ENCODE measurements around the gene LYL1. TPM values are rescaled to one million over a fixed set of nuclear protein-coding genes. Genes with fewer than 3 reads are reported as not detected.
A peak's percentile ranks its signal among the peaks of the same experiment; 100 is the strongest.

The LYL1 gene
- total RNA-seq, 1 donor from 2014 or later = 3.0 TPM

DNA sequence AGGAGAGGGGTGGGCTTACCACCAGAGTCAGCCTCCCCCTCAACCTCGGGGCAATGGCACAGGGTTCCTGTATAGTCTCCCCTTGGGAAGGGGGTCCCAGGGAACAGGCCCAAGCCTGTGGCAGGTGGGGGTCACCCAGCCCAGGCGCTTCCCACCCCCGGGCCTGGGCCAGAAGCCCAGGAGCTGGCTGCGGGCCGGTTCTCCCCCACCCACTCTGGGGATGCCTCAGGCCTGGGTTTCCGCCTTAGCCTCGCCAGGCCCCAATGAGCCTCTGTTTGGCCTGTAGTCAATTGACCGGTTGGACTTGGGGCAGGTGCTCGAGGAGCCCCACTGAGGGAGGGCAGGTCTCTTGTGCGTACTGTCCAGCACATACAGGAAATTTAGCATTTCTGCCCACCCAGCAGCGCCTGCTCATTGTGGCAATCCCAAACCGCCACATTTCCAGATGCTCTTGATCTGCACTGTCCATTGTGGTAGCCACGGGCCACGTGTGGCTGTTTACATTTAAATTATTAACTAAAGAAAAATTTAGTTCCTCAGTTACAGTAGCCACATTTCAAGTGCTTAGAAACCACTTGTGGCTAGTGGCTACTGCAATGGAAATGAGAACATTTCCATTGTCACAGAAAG lies 9.9 kb downstream of the LYL1 start:
- no peak for DNase-seq (ENCODE audit: low spot score)

DNA sequence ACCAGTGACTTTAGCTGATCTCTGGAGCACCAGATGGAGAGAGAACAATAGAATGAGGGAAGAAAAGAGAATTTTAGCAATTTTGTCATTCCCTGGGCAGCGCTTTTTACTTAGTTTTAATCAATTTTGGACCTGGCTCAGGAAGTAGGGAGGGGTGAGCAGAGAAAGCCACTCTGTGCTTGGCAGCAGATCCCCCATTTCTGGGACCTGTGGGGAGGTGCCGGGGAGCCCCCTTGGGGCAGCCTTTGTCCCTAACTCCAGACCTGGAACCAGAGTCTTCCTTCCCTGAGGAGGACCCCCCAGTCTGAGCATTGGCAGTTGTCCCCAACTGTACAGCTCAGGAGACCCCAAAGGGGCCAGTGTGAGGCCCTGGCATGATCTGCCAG lies 10.5 kb downstream of the LYL1 start:
- no peak for DNase-seq (ENCODE audit: low spot score)

DNA sequence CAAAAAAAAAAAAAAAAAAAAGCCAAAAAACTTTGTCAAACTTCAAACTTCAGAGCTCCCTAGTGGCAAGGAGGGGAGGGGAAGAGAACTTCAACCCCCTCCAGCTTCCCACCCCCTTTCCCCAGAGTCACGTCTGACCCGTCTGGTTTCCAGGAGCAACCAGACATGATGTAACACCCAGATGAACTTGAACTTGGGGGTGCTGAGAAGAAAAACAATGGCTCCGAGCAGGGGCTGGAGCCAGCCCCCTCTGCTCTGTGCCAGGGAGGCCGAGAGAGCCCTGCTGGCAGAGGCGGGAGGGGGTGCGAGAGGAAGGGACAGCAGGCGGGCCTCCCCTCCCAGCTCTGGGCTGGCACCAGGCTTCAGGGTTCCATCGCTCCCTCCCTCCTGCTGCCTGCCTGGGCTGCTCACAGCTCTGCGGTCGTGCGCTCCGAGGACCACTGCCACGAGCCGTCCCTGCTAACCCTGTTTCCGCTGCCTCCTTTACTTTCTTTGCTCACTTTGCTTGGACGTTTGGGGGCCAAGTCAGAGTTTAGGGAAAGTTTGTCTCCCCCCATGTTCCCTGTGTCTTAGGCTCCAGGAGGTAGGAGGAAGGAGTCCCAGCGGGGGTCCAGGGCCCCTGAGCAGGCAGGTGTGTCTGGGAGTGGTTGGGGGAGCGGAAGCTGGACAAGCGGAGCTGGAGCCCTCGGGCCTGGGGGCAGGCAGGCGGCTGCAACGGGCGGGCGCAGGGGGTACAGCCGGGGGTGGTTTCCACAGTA lies 11.1 kb downstream of the LYL1 start:
- peak; percentile 66 for DNase-seq (ENCODE audit: low spot score)

DNA sequence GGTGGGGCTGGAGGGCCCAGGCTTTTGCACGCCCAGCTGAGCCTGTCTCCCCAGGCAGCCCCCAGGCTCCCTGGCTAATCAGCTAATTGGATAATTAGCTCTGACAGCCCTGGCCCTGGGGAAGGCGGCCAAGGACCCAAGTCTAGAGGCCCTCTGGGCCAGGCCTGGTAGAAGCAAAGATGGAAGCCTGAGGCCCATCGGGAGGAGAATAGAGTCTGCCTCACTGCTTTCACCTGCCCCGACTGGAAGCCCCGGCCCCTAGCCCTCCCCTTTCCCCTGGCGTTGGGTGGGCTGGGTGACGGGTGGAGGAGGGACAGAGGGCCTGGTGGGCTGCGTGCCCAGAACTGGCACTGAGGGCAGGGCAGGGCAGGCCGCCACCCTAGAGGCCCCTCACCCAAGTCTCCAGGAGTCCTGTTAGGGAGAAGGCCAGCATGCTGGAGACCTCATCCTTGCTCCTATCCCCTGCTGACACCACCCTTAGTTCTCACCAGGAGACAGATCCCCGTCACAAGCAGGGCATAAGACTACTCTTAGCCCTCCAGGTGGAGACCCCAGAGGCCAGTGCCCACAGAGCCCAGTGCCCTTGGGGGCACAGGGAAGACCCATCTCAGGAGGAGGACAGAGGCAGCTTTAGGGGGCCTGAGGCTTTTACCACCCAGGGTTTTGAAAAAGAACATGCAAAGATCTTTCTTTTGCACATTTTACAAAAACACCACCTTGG lies 12.0 kb downstream of the LYL1 start:
- no peak for DNase-seq (ENCODE audit: low spot score)

DNA sequence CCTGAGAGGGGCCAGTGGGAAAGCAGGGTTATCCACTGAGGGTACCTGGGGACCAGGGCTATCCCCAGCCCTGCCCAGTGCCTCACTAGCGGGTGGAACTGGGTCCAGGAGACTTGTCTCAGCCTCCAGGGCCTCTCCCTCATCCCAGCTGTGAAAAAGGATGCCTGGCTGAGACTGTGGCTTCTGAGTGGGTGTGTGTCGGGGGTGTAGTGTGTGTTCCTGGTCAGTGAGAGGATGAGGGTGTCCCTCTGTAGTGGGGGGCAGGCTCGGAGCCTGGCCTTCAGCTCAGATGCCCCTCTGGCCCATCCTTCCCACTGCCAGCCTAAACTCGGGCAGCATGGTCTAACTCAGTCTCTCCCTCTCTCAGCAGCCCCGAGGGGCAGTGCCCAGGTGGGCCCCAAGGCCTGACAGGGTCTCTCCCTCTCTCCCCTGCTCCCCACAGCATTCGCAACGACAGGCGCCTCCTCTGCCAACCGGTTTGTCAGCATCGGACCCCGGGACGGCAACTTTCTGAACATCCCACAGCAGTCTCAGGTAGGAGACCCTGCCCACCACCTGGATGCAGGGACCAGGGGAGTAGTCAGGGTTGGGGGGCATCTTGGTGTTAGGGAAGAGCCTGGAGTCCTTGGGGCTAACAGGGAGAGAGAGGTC lies 12.7 kb downstream of the LYL1 start:
- no peak for DNase-seq (ENCODE audit: low spot score)

DNA sequence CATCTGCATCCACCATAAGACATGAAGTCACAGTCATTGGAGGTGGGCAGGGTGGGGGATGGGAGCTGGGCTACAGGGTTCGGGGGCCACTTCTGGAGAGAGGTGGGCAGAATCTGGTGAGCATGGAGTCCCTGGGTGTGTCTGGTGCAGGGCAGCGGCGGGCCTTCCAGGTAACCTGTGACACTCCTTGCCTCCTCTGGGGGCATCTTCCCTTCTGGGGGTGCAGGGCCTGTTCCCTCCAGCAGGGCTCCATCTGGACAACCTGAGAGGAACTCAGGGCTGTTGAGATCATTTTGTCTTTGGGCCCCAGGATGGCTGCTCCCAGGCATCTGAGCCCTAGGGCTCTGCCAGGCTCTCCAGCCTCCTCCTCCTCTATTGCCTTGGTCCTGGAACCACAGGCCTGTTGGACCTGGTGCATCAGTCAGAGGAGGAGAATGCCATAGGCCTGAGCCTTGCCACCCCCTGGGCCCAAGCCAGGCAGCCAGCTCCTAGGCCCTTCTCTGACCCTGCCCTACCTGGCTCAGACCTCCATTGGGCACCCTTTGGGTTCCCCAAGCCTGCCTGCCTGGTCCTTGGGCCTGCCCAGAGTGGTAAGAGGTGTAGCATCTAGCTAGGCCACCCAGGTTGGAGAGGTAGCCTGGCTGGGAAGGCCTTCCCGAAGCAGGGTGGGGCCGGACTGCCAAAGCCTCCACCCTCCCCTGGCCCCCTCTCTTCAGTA lies 13.4 kb downstream of the LYL1 start:
- no peak for DNase-seq (ENCODE audit: low spot score)

DNA sequence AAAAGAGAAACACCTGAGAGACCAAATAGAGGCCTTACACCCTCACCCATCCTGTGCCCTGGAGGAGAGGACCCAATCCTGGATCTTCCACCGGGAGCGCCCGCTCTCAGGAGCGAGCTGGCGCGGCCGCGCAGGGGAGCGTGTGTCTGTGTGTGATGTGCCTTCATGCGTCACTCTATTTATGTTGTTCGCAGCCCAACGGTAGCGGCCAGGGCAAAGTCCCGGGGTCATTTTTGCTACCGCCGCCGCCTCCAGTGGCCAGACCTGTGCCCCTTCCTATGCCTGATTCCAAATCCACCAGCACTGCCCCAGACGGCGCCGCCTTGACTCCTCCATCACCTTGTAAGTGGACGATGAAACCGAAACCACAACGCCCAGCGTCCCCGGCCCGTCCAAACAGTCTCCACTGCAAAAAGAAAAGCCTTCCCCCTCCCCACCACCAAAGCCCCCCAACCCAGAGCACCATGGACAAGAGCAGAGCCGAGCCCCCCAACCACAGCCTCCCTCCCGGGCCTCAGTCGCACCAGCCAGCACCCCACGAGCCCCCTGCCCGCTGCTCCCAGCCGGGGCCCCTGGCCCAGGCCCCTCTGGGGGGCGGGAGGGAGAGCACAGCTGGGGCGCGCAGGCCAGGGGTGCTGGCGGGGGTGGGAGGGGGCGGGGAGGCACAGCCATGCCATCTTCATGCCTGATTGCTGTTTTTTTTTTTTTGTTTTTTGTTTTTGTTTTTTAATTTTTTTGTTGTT lies 14.7 kb downstream of the LYL1 start:
- no peak for DNase-seq (ENCODE audit: low spot score)

DNA sequence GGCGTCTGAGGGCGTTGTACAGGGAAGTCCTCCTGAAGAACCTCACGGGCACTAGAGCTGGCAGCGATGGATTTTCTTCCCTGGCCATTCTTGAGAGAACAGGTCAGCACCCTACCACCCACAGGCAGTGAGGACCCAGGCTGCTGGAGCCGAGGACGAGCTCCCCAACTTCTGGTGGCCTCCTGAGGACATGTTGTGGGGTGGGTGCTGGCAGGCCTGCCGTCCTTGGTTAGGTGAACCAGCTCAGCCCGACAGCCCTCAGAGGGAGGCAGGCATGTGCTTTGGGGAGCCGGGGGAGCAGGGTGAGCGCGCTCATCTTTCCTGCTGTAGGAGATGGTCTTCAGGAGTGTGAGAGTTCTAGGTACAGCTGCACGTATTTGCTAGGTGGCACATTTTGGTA lies 15.4 kb downstream of the LYL1 start:
- no peak for DNase-seq (ENCODE audit: low spot score)

DNA sequence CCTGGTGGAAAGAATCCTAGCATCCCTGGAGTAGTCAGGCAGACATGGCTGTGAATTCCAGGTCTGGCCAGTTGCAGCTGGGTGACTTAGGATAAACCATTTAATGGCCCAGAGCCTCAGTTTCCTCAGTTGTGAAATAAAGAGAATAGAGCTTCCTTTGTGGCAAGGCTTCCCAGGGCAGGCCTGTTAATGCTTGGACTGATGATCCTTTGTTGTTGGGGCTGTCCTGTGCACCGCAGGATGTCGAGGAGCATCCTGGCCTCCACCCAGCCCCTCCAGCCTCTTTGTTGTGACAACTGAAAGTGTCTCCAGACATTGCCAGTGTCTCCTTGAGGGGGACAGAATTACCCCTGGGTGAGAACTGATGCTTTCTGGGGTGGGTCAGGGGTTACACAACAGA lies 16.3 kb downstream of the LYL1 start:
- no peak for DNase-seq (ENCODE audit: low spot score)

DNA sequence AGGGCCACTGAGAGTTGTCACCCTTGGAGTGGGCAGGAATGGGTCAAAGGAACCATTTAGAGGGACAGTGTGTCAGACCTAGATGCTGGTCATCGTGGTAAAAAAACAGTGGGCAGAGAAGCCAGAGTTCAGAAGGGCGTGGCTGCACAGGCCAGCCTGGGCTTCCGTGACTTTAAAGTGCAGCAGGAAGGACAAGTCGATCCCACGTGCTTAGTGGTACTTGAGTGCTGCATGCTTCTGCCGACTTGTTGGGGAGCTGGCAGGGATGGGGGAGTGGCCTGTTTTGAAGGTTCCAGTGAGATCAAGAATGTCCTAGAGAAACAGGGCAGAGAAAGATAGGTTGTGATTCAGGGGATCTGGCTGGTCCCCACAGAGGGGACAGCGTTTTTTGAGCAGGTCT lies 17.0 kb downstream of the LYL1 start:
- no peak for DNase-seq (ENCODE audit: low spot score)

DNA sequence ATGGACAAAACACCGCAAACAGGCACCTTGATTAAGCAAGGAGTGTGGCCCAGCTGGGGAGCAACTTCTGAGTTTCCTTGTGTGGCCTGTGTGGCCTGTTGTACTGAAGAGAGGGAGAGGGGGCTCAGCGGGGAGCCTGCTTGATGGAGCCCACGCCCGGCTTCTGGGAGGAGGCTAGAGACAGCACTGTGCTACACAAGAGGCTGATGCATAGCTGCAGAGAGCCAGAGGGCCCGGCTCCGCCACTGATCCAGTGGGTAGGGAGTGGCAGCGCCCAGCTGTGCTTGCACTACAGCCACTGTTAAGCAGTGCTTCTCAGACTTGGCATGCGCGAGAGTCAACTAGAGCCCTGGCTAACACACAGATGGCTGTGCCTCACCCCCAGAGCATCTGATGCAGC lies 19.0 kb downstream of the LYL1 start:
- DNase-seq (ENCODE audit: low spot score) = no peak

DNA sequence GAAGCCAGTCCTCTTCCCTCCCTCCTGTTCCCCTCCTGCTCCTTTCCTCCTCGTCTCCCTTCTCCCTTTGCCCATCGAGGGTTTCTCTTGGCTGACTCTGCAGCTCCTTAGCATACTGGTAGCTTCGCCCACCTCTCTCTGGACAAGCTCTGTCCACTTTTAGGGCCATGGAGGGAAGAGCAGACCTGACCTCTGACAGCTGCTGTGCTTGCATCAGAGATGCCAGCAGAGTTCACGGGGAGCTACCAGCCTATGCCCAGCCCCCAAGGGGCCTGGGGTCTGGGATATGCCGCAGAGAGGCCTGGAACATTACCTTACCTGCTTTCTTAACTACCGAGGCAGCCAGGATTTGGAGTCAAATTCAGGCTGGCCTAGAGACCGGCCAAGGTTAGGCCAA lies 19.7 kb downstream of the LYL1 start:
- DNase-seq (ENCODE audit: low spot score) = no peak

DNA sequence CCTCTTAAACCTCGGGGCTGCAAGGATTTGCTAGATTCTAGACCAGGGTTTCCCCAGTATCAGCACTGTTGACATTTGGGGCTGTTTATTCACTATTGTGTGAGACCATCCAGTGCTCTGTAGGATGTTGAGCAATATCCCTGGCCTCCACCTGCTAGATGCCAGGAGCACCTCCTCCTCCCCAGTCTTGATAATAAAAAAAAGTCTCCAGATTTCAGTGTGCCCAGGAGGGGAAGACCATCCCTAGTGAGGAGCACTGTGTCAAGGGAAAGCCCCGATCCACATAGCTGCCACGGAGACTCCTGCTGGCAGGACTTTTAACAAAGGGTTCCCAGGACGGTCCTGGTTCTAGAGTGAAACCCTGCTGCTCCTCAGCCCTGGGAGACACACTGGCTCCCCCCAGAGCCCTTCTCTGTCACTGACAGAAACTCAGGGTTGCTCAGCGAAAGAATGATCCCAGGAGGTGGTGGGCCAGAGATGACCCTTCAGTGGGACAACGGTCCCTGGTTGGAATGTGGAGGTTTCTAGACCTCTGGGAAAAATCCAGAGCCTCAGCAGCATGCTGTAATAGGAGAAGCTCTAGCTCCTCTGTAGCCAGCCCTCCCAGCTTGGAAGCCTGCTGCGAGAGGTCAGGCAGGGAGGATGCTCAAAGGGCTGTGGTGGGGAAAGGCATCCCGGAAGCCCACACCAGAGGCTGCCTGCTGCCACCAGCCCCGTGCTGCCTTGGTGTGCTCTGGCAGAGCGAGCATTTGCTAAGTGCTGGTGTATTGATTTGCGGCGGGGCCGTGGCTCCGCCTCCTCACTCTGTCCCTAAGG lies 20.3 kb downstream of the LYL1 start:
- no peak for DNase-seq (ENCODE audit: low spot score)

DNA sequence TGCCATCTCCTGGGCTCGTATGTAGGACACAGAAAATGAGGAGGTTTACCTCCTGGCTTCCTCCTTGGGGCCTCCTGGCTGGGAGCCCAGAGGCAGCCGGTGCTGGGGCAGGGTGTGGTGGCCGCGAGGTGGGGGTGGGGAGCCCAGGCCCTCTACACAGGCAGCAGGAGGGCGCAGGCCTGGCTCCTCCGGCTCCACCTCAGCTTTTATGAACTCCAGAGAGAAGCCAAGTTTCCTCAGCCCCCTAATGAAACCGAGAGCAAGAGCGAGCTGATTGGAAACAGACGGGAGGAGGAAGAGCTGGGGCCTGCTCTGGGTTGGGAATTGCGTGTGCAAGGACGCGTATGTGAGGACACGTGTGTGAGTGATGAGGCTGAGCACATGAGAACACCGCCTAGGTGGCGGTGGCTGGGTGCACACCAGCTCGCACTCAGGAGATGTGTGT lies 23.1 kb downstream of the LYL1 start:
- DNase-seq (ENCODE audit: low spot score) = peak; percentile 80

DNA sequence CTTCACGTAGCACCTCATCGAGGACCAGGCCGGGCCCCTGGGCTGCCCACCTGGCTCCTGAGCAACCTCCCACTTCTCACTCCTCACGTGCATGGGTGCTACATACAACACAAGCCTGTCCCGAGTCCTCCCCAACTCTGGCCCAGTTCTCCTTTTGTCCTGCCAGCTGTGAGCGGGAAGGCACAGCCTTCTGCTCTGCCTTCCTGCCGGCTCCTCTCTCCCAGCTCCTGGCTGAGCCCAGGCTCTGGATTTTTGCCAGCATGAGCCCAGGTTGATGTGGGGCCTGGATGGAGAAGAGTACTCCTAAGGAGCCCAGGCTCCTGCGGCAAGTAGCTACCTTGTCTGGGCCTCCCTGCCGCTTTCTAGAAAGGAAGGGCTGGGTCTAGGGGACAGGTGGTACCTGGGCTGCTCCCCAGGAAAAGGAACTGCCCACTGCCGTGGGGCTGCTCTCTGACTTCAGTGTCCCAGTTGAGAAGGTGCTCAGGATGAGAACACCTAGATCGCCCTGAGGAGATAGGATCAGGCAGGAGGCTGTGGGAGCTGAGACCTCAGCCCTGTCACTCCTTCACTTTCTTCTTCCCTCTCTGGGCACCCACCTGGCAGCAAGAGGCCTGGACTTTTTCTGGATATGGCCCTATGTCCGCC lies 23.6 kb downstream of the LYL1 start:
- peak; percentile 59 for DNase-seq (ENCODE audit: low spot score)

DNA sequence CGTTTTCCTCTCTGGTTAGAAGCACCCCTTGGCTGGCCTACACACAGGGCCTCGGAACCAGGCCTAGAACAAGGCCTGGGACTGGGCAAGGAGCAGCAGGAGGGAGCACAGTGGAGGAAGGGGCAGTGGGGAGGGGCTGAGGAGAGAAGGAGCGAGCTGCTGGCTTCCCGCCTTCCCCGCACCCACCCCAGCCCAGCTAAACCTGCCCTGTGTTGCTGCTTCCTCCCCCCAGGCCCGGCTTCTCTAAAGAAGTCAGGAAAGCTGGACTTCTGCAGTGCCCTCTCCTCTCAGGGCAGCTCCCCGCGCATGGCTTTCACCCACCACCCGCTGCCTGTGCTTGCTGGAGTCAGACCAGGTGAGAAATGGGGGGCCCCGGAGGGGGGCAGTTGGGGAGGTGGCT lies 24.3 kb downstream of the LYL1 start:
- DNase-seq (ENCODE audit: low spot score) = no peak

DNA sequence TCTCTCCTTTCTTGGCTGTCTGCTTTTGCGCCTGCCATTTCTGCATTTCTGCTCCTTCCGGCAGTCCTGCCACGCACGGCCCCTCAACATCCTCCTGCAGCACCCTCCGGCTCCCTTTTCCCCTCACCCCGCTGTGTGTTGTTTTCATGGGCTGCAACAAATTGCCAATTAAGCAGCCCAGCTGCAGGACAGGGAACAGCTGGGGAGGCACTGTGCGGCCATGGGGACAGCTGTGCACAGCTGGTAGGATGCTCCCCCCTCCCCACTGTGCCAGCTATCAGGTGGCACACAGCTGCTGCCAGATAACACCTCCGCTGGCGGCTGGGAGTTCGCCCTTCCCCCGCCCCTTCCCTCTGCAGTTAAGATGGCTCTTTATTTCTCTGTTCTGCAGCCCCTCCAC lies 25.4 kb downstream of the LYL1 start:
- DNase-seq (ENCODE audit: low spot score) = no peak

DNA sequence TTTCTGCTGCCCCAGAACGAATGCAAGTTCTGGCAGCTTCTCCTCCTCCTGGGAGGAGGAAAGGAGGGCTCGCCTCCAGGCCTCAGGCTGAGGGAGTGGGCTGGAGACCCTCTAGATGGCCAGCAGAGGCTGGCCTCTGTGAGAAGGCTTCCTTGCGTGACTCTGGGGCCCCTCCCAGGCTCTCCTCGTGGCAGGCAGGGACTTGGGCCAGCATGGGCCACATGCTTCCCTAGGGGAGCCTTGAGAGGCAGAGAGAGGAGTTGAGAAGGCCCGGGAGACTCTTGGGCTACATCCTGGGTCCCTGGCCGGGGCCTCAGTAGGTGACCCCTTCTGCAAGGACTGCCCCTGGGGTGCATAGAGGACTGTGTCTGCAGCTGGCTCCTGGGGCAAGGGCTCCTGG lies 25.9 kb downstream of the LYL1 start:
- DNase-seq (ENCODE audit: low spot score) = no peak

DNA sequence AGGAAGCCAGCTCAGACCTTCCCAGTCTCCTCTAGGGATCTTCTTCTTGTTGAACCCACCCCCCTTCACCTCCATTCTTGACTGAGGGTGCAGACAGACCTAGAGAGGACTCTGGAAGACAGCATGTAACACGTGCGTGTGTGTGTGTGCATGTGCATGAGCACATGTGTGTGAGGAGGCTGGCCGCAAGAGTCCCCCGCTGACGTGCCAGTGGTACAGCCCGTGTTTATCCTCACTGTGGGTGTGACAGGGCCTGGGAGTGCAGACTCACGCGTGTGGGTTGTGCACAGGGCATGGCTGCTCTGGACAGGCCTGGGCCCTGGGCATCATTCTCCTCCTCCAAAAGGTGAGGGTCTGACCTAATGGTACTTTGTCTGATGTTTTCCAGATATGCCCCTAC lies 26.3 kb downstream of the LYL1 start:
- DNase-seq (ENCODE audit: low spot score) = no peak

DNA sequence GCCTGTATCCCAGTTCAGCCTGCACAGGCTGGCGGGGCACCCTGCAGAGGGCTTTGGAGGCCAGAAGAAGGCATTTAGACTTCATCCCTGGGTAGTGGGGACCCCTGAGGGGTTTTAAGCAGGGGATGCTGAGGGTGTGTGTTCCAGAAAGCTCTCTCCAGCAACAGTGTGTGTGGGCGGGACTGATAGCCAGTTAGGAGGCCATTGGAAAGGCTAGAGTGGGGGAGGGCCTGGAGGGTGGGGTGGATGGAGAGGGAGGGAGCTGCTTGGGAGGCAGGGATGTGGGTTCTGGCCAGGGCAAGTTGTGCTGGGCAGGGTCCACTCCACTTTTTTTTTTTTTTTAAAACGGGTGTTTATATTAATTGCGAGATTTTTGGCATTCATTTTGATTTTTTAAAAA lies 28.3 kb downstream of the LYL1 start:
- DNase-seq (ENCODE audit: low spot score) = no peak

Data from ureter (tissue), 1 donor.